CD8-positive, alpha-beta memory T cell (primary cell): ENCODE results near the gene ERFL. TPM values are rescaled to one million over a fixed set of nuclear protein-coding genes. Genes with fewer than 3 reads are reported as not detected.

Experiments
- CTCF ChIA-PET: fragments of 350-600 bp; sonication (Branson Sonifier 250); formaldehyde crosslinking; loops from one replicate; lab custom pipeline; 2021; ENCODE audit warnings: antibody characterized with exemption; lab: Charles Lee
- POLR2A ChIA-PET: fragments of 350-600 bp; sonication (Branson Sonifier 250); formaldehyde crosslinking; loops from one replicate; lab custom pipeline; 2021; ENCODE audit warnings: antibody characterized with exemption; lab: Charles Lee
- DNase-seq, 5 donors: peaks; one replicate each; pipeline versions ENCODE4 v3.0.0 to v3.0.0-alpha.2; 2020 to 2022; ENCODE audit warnings: mixed read lengths in 1 of 5
- H3K27ac ChIP-seq: one replicate; pipeline ENCODE4 v1.7.0; 2013; ENCODE audit warnings: low read depth, mild to moderate bottlenecking, low read length, moderate library complexity
- H3K27me3 ChIP-seq: 2 replicates; pipeline ENCODE4 v1.7.0; 2013; ENCODE audit warnings: low read length, mild to moderate bottlenecking; ENCODE audit not compliant: insufficient read depth, poor library complexity, severe bottlenecking
- H3K36me3 ChIP-seq: 2 replicates; pipeline ENCODE4 v1.7.0; 2013; ENCODE audit warnings: mild to moderate bottlenecking, low read length, moderate library complexity; ENCODE audit not compliant: insufficient read depth
- H3K4me1 ChIP-seq: 2 replicates; pipeline ENCODE4 v1.7.0; 2013; ENCODE audit warnings: mild to moderate bottlenecking, low read length, moderate library complexity; ENCODE audit not compliant: insufficient read depth
- H3K4me3 ChIP-seq: 2 replicates; pipeline ENCODE4 v1.7.0; 2013; ENCODE audit warnings: mild to moderate bottlenecking, low read length
- H3K9me3 ChIP-seq: 2 replicates; pipeline ENCODE4 v1.7.0; 2013; ENCODE audit warnings: mild to moderate bottlenecking, low read length
- H3K27ac Mint-ChIP-seq, 8 donors: one replicate each; pipeline ENCODE4 v1.8.0; 2020 to 2021; ENCODE audit warnings: mixed read lengths in 8 of 8, mild to moderate bottlenecking in 6 of 8, inconsistent platforms in 3 of 8, moderate library complexity in 3 of 8
- H3K27me3 Mint-ChIP-seq, 2 donors: one replicate each; pipeline ENCODE4 v1.8.0; 2020 to 2021; ENCODE audit warnings: mixed read lengths in 2 of 2, mild to moderate bottlenecking in 1 of 2, moderate library complexity in 1 of 2
- H3K36me3 Mint-ChIP-seq, 3 donors: one replicate each; pipeline ENCODE4 v1.8.0; 2020 to 2021; ENCODE audit warnings: mixed read lengths in 3 of 3, inconsistent platforms in 1 of 3, mild to moderate bottlenecking in 1 of 3
- H3K4me1 Mint-ChIP-seq, 3 donors: one replicate each; pipeline ENCODE4 v1.8.0; 2020 to 2021; ENCODE audit warnings: mixed read lengths in 3 of 3, inconsistent platforms in 1 of 3, mild to moderate bottlenecking in 1 of 3
- H3K4me3 Mint-ChIP-seq, 7 donors: one replicate each; pipeline ENCODE4 v1.8.0; 2020 to 2021; ENCODE audit warnings: mixed read lengths in 7 of 7, mild to moderate bottlenecking in 6 of 7, moderate library complexity in 4 of 7, inconsistent platforms in 2 of 7
- H3K9me3 Mint-ChIP-seq, 5 donors: one replicate each; pipeline ENCODE4 v1.8.0; 2020 to 2022; ENCODE audit warnings: mixed read lengths in 5 of 5, mild to moderate bottlenecking in 3 of 5, moderate library complexity in 2 of 5, inconsistent platforms in 1 of 5
- polyA plus RNA-seq: library from polyadenylated mRNA; unstranded; fragments of 300-500 nt; fragmentation: Illumina TruSeq; gene quantifications from one replicate; pipeline ENCODE4 v1.2.3, GENCODE V29; 2021
- total RNA-seq, 2 experiments: library from RNA; stranded (reverse); gene quantifications; one replicate each; pipeline ENCODE4 v1.2.3, GENCODE V29; 2021

ERFL gene
- total and polyA plus RNA-seq, 3 experiments from 2014 or later, result 1.3 to 1.4 TPM; not detected in 1

DNA sequence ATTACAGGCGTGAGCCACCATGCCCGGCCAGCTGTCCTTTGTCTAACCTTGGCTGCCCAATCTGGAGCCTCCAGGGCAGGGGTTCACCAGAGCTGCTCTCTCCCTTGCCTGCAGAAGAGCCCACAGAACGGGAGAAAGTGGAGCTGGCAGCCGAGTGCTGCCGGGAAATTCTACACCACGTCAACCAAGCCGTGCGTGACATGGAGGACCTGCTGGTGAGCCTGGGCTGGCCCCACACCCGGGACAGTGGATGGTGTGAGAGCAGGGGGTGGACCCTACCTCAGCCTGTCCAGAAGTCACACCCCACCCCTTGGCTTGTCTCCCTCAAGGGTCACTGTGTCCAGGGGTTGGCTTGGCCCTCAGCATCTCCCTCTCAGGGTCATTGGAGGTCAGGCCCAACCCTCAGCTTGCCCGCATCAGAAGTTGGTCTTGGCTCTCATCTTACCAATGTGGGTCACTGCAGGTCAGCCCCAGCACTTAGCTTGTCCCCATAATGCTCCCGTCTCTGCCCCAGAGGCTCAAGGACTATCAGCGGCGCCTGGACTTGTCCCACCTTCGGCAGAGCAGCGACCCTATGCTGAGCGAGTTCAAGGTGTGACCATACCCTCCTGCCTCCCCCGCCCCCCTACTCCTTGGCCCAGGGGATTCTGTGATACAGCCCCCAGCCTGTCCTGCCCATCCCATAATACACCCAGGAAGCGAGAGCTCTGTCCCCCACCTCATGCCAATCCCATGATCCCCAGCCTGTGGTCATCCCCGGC is 24.9 kb downstream of the ERFL start:
- POLR2A ChIA-PET, result interaction anchor here (0.5 to 1.8 kb wide), 7 partner anchors 8 to 126 kb away, joined by 3 to 8 read pairs (median 5); no protein-coding TSS in a partner anchor

DNA sequence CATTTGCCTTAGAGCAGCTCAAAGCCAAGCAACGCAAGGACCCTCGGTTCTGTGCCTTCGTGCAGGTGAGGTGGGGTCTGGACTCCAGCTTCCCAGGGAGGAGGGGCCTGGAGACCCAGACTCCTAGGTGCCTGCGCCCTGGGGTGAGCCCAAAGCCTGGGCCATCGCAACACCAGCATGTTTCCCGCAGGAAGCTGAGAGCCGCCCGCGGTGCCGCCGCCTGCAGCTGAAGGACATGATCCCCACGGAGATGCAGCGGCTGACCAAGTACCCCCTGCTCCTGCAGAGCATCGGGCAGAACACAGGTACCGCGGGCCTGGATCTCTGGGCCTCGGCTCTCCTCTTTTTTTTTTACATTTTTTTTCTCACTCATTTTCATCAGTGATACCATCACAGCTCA is 25.7 kb downstream of the ERFL start:
- peaks cover 26% of the 10 kb centered on the region for H3K4me1 ChIP-seq
- no peak for DNase-seq
- H3K27ac Mint-ChIP-seq, result peak overlapping the region in 1 of 8 donors; percentile 70
- CTCF ChIA-PET, result interaction anchor here (0.9 to 7.6 kb wide), 8 partner anchors 14 to 43 kb away, joined by 3 to 53 read pairs (median 3); partner anchors contain the start of gene RPS19
- H3K27me3 Mint-ChIP-seq, result peaks cover 0 to 2% of the 10 kb centered on the region in 2 donors
- peaks cover 38 to 77% (median 58%) of the 10 kb centered on the region in 3 donors for H3K4me1 Mint-ChIP-seq
- POLR2A ChIA-PET, result interaction anchor here (1.0 to 1.8 kb wide), 5 partner anchors 9 to 42 kb away, joined by 3 to 8 read pairs (median 5); no protein-coding TSS in a partner anchor
- no peak overlapping the region for H3K4me3 ChIP-seq
- H3K27me3 ChIP-seq, result no peaks in the 10 kb centered on the region
- H3K4me3 Mint-ChIP-seq, result no peak overlapping the region
- no peak overlapping the region for H3K27ac ChIP-seq
- no peaks in the 10 kb centered on the region for H3K9me3 ChIP-seq
- peaks cover 77% of the 10 kb centered on the region for H3K36me3 ChIP-seq
- peaks cover 8 to 93% (median 33%) of the 10 kb centered on the region in 3 donors for H3K36me3 Mint-ChIP-seq
- no peaks in the 10 kb centered on the region for H3K9me3 Mint-ChIP-seq

More for the DNA sequence above, 24.9 kb downstream of the ERFL start:
- CTCF ChIA-PET, result interaction anchor here (0.9 to 7.6 kb wide), 7 partner anchors 15 to 44 kb away, joined by 3 to 53 read pairs (median 3); no protein-coding TSS in a partner anchor
- Mint-ChIP-seq H3K4me1 (peaks cover 32 to 69% (median 51%) of the 10 kb centered on the region in 3 donors), H3K27ac (peak overlapping the region in 2 of 8 donors; percentile 19 to 33), H3K4me3 (no peak overlapping the region), H3K27me3 (peaks cover 0 to 2% of the 10 kb centered on the region in 2 donors), H3K9me3 (no peaks in the 10 kb centered on the region), H3K36me3 (peaks cover 8 to 85% (median 32%) of the 10 kb centered on the region in 3 donors)
- no peaks in the 10 kb centered on the region for H3K27me3 ChIP-seq
- H3K27ac ChIP-seq, result no peak overlapping the region
- no peak for DNase-seq
- peaks cover 19% of the 10 kb centered on the region for H3K4me1 ChIP-seq
- H3K36me3 ChIP-seq, result peaks cover 70% of the 10 kb centered on the region
- no peak overlapping the region for H3K4me3 ChIP-seq
- H3K9me3 ChIP-seq, result no peaks in the 10 kb centered on the region

DNA sequence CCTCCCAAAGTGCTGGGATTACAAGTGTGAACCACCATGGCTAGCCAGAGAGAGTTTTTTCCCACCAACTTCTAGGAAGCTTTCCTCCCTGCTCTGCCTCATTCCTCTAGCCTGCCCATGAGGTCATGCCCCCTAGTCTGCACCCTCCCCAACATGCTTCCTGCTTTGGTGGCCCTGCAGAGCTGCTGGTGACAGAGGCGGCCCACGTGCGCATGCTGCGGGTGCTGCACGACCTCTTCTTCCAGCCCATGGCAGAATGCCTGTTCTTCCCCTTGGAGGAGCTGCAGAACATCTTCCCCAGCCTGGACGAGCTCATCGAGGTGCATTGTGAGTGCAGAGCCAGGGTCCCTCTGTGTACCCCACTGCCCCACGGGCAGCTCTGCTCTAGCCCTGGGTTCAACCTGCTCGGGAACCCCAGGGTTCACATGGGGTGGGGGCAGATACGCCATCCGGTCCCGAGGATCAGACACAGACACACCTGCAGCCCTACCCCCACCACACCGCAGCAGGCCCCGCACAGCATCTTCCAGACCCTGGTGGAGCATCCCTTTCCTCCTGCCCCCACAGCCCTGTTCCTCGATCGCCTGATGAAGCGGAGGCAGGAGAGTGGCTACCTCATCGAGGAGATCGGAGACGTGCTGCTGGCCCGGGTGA is 26.4 kb downstream of the ERFL start:
- H3K27ac Mint-ChIP-seq, result peak overlapping the region in 1 of 8 donors; percentile 27
- ChIA-PET POLR2A (interaction anchor here (1.0 to 1.5 kb wide), 3 partner anchors 12 to 27 kb away, joined by 3 to 8 read pairs (median 4); no protein-coding TSS in a partner anchor), CTCF (interaction anchor here (0.9 to 7.6 kb wide), 4 partner anchors 13 to 41 kb away, joined by 3 to 53 read pairs (median 8); partner anchors contain the start of gene RPS19)
- Histone ChIP-seq H3K27ac (no peak overlapping the region), H3K4me1 (peaks cover 27% of the 10 kb centered on the region), H3K27me3 (no peaks in the 10 kb centered on the region), H3K9me3 (no peaks in the 10 kb centered on the region), H3K4me3 (no peak overlapping the region), H3K36me3 (peaks cover 80% of the 10 kb centered on the region)
- peaks cover 37 to 73% (median 56%) of the 10 kb centered on the region in 3 donors for H3K4me1 Mint-ChIP-seq
- no peaks in the 10 kb centered on the region for H3K9me3 Mint-ChIP-seq
- H3K36me3 Mint-ChIP-seq, result peaks cover 8 to 87% (median 34%) of the 10 kb centered on the region in 3 donors
- no peak for DNase-seq
- H3K4me3 Mint-ChIP-seq, result no peak overlapping the region
- H3K27me3 Mint-ChIP-seq, result no peaks in the 10 kb centered on the region

DNA sequence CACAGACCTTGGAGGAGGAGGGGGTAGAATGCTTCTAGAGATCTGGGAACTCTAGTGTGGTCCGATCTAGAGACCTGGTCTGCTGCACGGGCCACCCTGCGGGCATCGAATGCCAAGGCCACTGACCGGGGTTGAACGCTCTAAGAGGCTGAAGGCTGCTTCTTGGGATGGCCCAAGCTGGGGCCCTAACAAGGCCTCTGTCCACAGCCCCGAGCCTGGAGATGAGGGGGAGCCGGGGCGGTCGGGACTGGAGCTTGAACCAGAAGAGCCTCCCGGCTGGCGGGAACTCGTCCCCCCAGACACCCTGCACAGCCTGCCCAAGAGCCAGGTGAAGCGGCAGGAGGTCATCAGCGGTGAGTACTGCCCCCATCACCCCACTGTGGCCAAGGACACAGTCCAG is 30.0 kb downstream of the ERFL start:
- no peak for DNase-seq
- CTCF ChIA-PET, result interaction anchor here (1.1 to 1.5 kb wide), 2 partner anchors 10 to 25 kb away, joined by 5 to 7 read pairs; no protein-coding TSS in a partner anchor
- peaks cover 76% of the 10 kb centered on the region for H3K36me3 ChIP-seq
- no peak overlapping the region for H3K27ac ChIP-seq
- H3K27me3 ChIP-seq, result no peaks in the 10 kb centered on the region
- POLR2A ChIA-PET, result interaction anchor here (0.7 to 2.3 kb wide), 4 partner anchors 10 to 39 kb away, joined by 4 to 11 read pairs (median 4); partner anchors contain the start of gene RPS19
- H3K4me1 ChIP-seq, result peaks cover 48% of the 10 kb centered on the region
- Mint-ChIP-seq H3K9me3 (no peaks in the 10 kb centered on the region), H3K27ac (peak overlapping the region in 5 of 8 donors; percentile 15 to 78 (median 42)), H3K4me1 (peaks cover 36 to 67% (median 61%) of the 10 kb centered on the region in 3 donors), H3K4me3 (peak overlapping the region in 1 of 7 donors; percentile 9), H3K36me3 (peaks cover 10 to 76% (median 22%) of the 10 kb centered on the region in 3 donors), H3K27me3 (no peaks in the 10 kb centered on the region)
- no peaks in the 10 kb centered on the region for H3K9me3 ChIP-seq
- H3K4me3 ChIP-seq, result no peak overlapping the region

DNA sequence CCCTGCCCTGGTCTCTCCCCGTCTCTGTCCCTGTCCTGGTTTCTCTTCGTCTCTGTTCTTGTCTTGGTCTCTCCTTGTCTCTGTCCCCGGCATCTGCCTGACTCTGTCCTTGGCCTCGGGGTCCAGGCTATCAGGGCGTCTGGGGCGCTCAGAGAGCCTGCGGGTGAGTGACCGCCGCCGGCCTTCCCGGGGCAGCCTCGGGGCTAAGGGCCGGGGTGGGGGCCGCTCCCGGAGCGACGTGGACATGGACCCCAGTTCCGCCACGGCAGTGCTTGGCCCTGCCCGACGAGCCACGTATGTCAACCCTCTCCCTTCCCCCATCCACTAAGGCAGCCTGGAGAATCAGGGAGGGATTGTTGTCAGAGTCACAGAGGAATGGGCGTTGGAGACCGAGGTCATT is 30.4 kb downstream of the ERFL start:
- Histone ChIP-seq H3K9me3 (no peaks in the 10 kb centered on the region), H3K27ac (no peak overlapping the region), H3K36me3 (peaks cover 74% of the 10 kb centered on the region), H3K4me3 (no peak overlapping the region), H3K27me3 (no peaks in the 10 kb centered on the region), H3K4me1 (peaks cover 50% of the 10 kb centered on the region)
- peak overlapping the region in 5 of 8 donors; percentile 17 to 83 (median 70) for H3K27ac Mint-ChIP-seq
- H3K27me3 Mint-ChIP-seq, result no peaks in the 10 kb centered on the region
- peaks cover 39 to 71% (median 65%) of the 10 kb centered on the region in 3 donors for H3K4me1 Mint-ChIP-seq
- H3K36me3 Mint-ChIP-seq, result peaks cover 10 to 75% (median 22%) of the 10 kb centered on the region in 3 donors
- CTCF ChIA-PET, result interaction anchor here (1.1 kb wide), 1 partner anchor 10 kb away, joined by 5 read pairs; no protein-coding TSS in a partner anchor
- DNase-seq, result no peak
- H3K4me3 Mint-ChIP-seq, result peak overlapping the region in 2 of 7 donors; percentile 8 to 9
- POLR2A ChIA-PET, result interaction anchor here (0.6 to 2.3 kb wide), 5 partner anchors 10 to 38 kb away, joined by 4 to 11 read pairs (median 4); partner anchors contain the start of genes ERFL and RPS19
- no peaks in the 10 kb centered on the region for H3K9me3 Mint-ChIP-seq

GRCh38 chr19:41897181-41897580 is 31.1 kb downstream of the ERFL start:
- Histone ChIP-seq H3K36me3 (peaks cover 74% of the 10 kb centered on the region), H3K4me1 (peaks cover 56% of the 10 kb centered on the region), H3K27ac (no peak overlapping the region), H3K4me3 (no peak overlapping the region), H3K27me3 (no peaks in the 10 kb centered on the region), H3K9me3 (no peaks in the 10 kb centered on the region)
- no peak for DNase-seq
- Mint-ChIP-seq H3K4me1 (peaks cover 40 to 71% (median 66%) of the 10 kb centered on the region in 3 donors), H3K4me3 (no peak overlapping the region), H3K27ac (peak overlapping the region in 2 of 8 donors; percentile 6 to 33), H3K27me3 (no peaks in the 10 kb centered on the region), H3K36me3 (peaks cover 10 to 72% (median 21%) of the 10 kb centered on the region in 3 donors), H3K9me3 (no peaks in the 10 kb centered on the region)
- POLR2A ChIA-PET, result interaction anchor here (0.6 kb wide), 1 partner anchor 31 kb away, joined by 4 read pairs; the partner anchor contains the start of gene ERFL
- CTCF ChIA-PET, result no interaction called here

GRCh38 chr19:41896581-41896942 is 31.7 kb downstream of the ERFL start:
- peaks cover 11 to 72% (median 21%) of the 10 kb centered on the region in 3 donors for H3K36me3 Mint-ChIP-seq
- peaks cover 63% of the 10 kb centered on the region for H3K4me1 ChIP-seq

More at GRCh38 chr19:41896581-41896942, 31.7 kb downstream of the ERFL start:
- Histone ChIP-seq H3K9me3 (no peaks in the 10 kb centered on the region), H3K4me3 (no peak overlapping the region), H3K27me3 (no peaks in the 10 kb centered on the region), H3K27ac (no peak overlapping the region), H3K36me3 (peaks cover 74% of the 10 kb centered on the region)
- Mint-ChIP-seq H3K4me1 (peaks cover 42 to 71% (median 65%) of the 10 kb centered on the region in 3 donors), H3K4me3 (peak overlapping the region in 1 of 7 donors; percentile 15), H3K27me3 (no peaks in the 10 kb centered on the region), H3K9me3 (no peaks in the 10 kb centered on the region), H3K27ac (peak overlapping the region in 6 of 8 donors; percentile 60 to 80 (median 74))
- no peak for DNase-seq
- ChIA-PET POLR2A (no interaction called here), CTCF (interaction anchor here (1.1 to 2.6 kb wide), 3 partner anchors 21 to 36 kb away, joined by 3 to 7 read pairs (median 6); partner anchors contain the start of gene RPS19)
